GM19025 (cell line): ENCODE measurements around the gene GALK1.

Experiments used
- ATAC-seq: cut with Tn5 transposase; IDR thresholded peaks from one replicate; pipeline ENCODE4 v1.9.1; 2021; ENCODE audit warnings: mild to moderate bottlenecking, low read depth, moderate library complexity; ENCODE audit not compliant: unreplicated experiment

Gene GALK1

GRCh38 chr17:75730065-75730464, 34.9 kb downstream of the GALK1 start:
- ATAC-seq = no peak

- no peak for ATAC-seq
Observed at GRCh38 chr17:75729351-75729750, 35.6 kb downstream of the GALK1 start.

- ATAC-seq = no peak
Observed at GRCh38 chr17:75727391-75727790, 37.6 kb downstream of the GALK1 start.

- no peak for ATAC-seq
Observed at GRCh38 chr17:75725504-75725903, 39.5 kb downstream of the GALK1 start.

- no peak for ATAC-seq
Observed at GRCh38 chr17:75724016-75725003, 40.7 kb downstream of the GALK1 start.

- ATAC-seq = no peak
Observed at GRCh38 chr17:75723171-75723930, 41.6 kb downstream of the GALK1 start.

GRCh38 chr17:75722542-75723095, 42.4 kb downstream of the GALK1 start:
- no peak for ATAC-seq

- no peak for ATAC-seq
Observed at GRCh38 chr17:75722076-75722475, 42.9 kb downstream of the GALK1 start.

GRCh38 chr17:75721463-75722011, 43.5 kb downstream of the GALK1 start:
- ATAC-seq = no peak

GRCh38 chr17:75720656-75721462, 44.1 kb downstream of the GALK1 start, which contains the start of gene ITGB4:
Gene ITGB4, plus strand, starts transcription at chr17:75721459. Its CDS starts 3,245 bp downstream, at chr17:75724704.
- ATAC-seq = no peak

- ATAC-seq = no peak
Observed at GRCh38 chr17:75719732-75720131, 45.3 kb downstream of the GALK1 start.

GRCh38 chr17:75712446-75712845, 52.5 kb downstream of the GALK1 start:
- ATAC-seq = no peak
